BLaER1 treated with 17β-estradiol and CSF1 and Interleukin-3, amounts not matched to agents 10 nM and 100 nM (cell line): ENCODE results near the gene PLAC1.

ENCODE experiments used
- H3K27ac ChIP-seq, 11 experiments: shearing (Covaris generic); formaldehyde crosslinking; 2 replicates each; pipeline ENCODE4 v1.8.1; 2022
- H3K27me3 ChIP-seq, 11 experiments: shearing (Covaris generic); formaldehyde crosslinking; 2 replicates each; pipeline ENCODE4 v1.8.1; 2022
- H3K36me3 ChIP-seq, 11 experiments: shearing (Covaris generic); formaldehyde crosslinking; 2 replicates each; pipeline ENCODE4 v1.8.1; 2022
- H3K4me1 ChIP-seq, 10 experiments: shearing (Covaris generic); formaldehyde crosslinking; 2 replicates each; pipeline ENCODE4 v1.8.1; 2022
- H3K4me2 ChIP-seq, 11 experiments: shearing (Covaris generic); formaldehyde crosslinking; 2 replicates each; pipeline ENCODE4 v1.8.1; 2022
- H3K4me3 ChIP-seq, 10 experiments: shearing (Covaris generic); formaldehyde crosslinking; 2 replicates each; pipeline ENCODE4 v1.8.1; 2022
- H3K9ac ChIP-seq, 11 experiments: shearing (Covaris generic); formaldehyde crosslinking; 2 replicates each; pipeline ENCODE4 v1.8.1; 2022
- H3K9me3 ChIP-seq, 11 experiments: shearing (Covaris generic); formaldehyde crosslinking; replicated peaks in 1 of 11; 2 replicates each; pipeline ENCODE4 v1.8.1; 2022
- H4K20me1 ChIP-seq, 11 experiments: shearing (Covaris generic); formaldehyde crosslinking; 2 replicates each; pipeline ENCODE4 v1.8.1; 2022
- Cebpa-rat ChIP-seq, 11 experiments: shearing (Covaris generic); IDR thresholded peaks; 2 replicates each; pipeline ENCODE4 v1.8.1; 2022

The PLAC1 gene

GRCh38 chrX:134619838-134620237 is 38.4 kb downstream of the PLAC1 start:
- H3K4me2 ChIP-seq, result peak overlapping the region in 1 of 11 experiments; percentile 18; a peak in 1 of 22 replicates

DNA sequence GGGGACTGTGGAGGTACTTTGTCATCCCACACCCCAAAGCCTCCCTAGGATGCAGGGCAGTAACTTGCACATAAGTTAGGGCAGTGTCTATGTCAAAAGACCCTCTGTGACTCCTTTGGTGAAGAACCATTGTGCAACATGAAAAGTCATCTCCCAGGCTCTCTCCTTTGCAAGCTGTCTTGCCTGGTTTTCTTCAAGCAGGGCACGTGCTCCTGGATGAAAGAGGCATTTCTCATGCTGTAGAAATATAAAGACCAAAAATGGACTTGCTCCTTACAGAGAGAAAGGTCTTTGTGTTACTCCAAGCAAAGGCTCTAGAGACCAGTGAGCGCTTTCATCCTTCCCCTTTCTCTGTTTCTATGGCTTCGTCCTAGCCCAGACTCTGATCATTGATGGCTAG is 44.9 kb downstream of the PLAC1 start:
- Histone ChIP-seq H3K4me2 (no peak overlapping the region), H3K27me3 (peaks cover 62 to 95% (median 90%) of the 10 kb centered on the region in 11 experiments), H3K36me3 (no peaks in the 10 kb centered on the region), H3K4me3 (no peak overlapping the region), H3K9ac (no peak overlapping the region), H3K27ac (no peak overlapping the region), H3K4me1 (no peaks in the 10 kb centered on the region; a peak in 1 of 20 replicates), H3K9me3 (peaks cover 0 to 12% (median 0%) of the 10 kb centered on the region in 11 experiments; a peak in 3 of 22 replicates), H4K20me1 (peaks cover 0 to 7% (median 0%) of the 10 kb centered on the region in 11 experiments; a peak in 2 of 22 replicates)
- peak in 1 of 11 experiments; percentile 12; a peak in 1 of 22 replicates for TF ChIP-seq Cebpa-rat (IDR thresholded peaks at IDR 0.05)

More at GRCh38 chrX:134619838-134620237, 38.4 kb downstream of the PLAC1 start:
- no peak for TF ChIP-seq Cebpa-rat (IDR thresholded peaks at IDR 0.05)
- Histone ChIP-seq H3K9me3 (peaks cover 0 to 7% (median 0%) of the 10 kb centered on the region in 11 experiments; a peak in 1 of 22 replicates), H3K4me1 (peaks cover 19 to 33% (median 27%) of the 10 kb centered on the region in 10 experiments), H3K4me3 (no peak overlapping the region), H4K20me1 (no peaks in the 10 kb centered on the region), H3K27ac (no peak overlapping the region), H3K27me3 (peaks cover 79 to 100% (median 97%) of the 10 kb centered on the region in 11 experiments), H3K9ac (no peak overlapping the region), H3K36me3 (no peaks in the 10 kb centered on the region)

DNA sequence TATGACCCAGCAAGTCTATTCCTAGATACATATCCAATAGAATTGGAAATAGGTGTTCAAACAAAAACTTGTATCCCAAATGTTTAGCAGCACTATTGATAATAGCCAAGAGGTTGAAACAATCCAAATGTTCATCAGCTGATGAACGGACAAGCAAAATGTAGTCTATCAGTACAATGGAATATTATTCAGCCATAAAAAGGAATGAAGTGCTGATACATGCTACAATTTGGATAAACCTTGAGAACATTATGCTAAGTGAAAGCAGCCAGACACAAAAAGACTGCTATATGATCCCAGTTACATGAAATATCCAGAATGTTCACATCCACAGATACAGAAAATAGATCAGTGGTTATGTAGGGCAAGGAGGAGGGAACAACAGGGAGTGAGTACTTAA is 50.1 kb downstream of the PLAC1 start:
- Histone ChIP-seq H3K27me3 (peaks cover 40 to 92% (median 85%) of the 10 kb centered on the region in 11 experiments), H3K36me3 (no peaks in the 10 kb centered on the region), H3K4me3 (no peak overlapping the region), H3K4me1 (peaks cover 0 to 24% (median 5%) of the 10 kb centered on the region in 10 experiments; a peak in 9 of 20 replicates), H3K27ac (no peak overlapping the region), H3K4me2 (no peak overlapping the region), H3K9ac (no peak overlapping the region), H4K20me1 (no peaks in the 10 kb centered on the region; a peak in 1 of 22 replicates), H3K9me3 (peaks cover 0 to 20% (median 4%) of the 10 kb centered on the region in 11 experiments; a peak in 6 of 22 replicates)
- TF ChIP-seq Cebpa-rat (IDR thresholded peaks at IDR 0.05), result no peak

DNA sequence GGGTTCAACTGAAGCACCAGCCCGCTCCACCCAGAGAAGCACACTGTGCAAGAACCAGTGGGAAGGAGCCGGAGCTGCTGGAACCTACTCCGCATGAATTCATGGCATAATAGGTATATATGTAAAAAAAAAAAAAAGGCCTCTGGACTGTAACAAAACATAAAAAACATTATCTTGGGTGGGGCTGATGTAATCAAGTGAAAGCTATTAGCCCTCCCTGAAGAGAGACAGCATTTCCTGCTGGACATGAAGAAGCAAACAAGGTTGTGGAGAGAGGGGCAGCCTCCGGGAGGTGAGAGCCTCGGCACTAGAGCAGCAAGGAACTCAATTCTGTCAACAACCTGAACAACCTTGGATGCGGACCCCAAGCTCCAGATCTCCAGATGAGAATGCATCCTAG is 50.7 kb downstream of the PLAC1 start:
- H4K20me1 ChIP-seq, result no peaks in the 10 kb centered on the region; a peak in 1 of 22 replicates
- H3K4me3 ChIP-seq, result no peak overlapping the region
- H3K36me3 ChIP-seq, result no peaks in the 10 kb centered on the region
- peaks cover 0 to 24% (median 5%) of the 10 kb centered on the region in 10 experiments; a peak in 9 of 20 replicates for H3K4me1 ChIP-seq
- H3K27ac ChIP-seq, result no peak overlapping the region
- H3K27me3 ChIP-seq, result peaks cover 37 to 90% (median 82%) of the 10 kb centered on the region in 11 experiments
- H3K9me3 ChIP-seq, result peaks cover 2 to 24% (median 8%) of the 10 kb centered on the region in 11 experiments; a peak in 18 of 22 replicates
- H3K4me2 ChIP-seq, result no peak overlapping the region
- TF ChIP-seq Cebpa-rat (IDR thresholded peaks at IDR 0.05), result no peak
- no peak overlapping the region for H3K9ac ChIP-seq

DNA sequence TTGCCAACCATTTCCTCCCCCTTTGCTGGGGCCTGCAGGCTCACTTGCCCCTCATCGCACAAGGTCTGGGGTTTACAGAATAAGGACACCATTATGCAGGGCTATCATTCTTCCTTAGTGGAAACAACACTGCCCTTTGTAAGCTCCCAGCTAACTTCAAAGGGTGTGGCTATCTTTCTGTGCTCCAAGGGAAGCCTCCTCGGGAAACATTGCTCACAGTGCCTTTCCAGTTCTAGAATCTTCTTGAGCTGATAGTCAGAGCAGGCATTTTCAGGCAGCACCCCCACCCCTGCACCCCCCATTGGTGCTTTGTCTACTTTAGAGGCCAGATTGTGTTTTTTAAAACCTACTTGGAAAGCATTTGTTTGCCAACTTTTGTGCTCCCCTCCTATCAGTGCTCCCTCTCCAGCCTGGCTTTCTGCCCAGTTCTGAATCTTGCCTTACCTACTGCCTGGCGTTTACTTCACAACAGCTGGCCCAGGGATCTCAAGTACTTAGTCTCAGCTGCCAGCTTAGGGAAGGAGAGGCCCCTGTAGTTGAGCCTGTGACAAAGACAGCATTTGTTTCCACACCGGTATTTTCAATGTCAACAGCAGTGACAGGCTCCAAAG is 53.5 kb downstream of the PLAC1 start:
- H3K27me3 ChIP-seq, result peaks cover 41 to 90% (median 84%) of the 10 kb centered on the region in 11 experiments
- H3K36me3 ChIP-seq, result no peaks in the 10 kb centered on the region
- H3K4me1 ChIP-seq, result peaks cover 10 to 48% (median 31%) of the 10 kb centered on the region in 10 experiments; a peak in 18 of 20 replicates
- no peak for TF ChIP-seq Cebpa-rat (IDR thresholded peaks at IDR 0.05)
- peak overlapping the region in 4 of 11 experiments; percentile 1 to 31 (median 22); a peak in 7 of 22 replicates for H3K27ac ChIP-seq
- no peaks in the 10 kb centered on the region; a peak in 1 of 22 replicates for H4K20me1 ChIP-seq
- peak overlapping the region in 4 of 11 experiments; percentile 12 to 48 (median 28); a peak in 7 of 22 replicates for H3K4me2 ChIP-seq
- no peak overlapping the region for H3K4me3 ChIP-seq
- no peak overlapping the region for H3K9ac ChIP-seq
- peaks cover 4 to 31% (median 15%) of the 10 kb centered on the region in 11 experiments; a peak in 18 of 22 replicates for H3K9me3 ChIP-seq

DNA sequence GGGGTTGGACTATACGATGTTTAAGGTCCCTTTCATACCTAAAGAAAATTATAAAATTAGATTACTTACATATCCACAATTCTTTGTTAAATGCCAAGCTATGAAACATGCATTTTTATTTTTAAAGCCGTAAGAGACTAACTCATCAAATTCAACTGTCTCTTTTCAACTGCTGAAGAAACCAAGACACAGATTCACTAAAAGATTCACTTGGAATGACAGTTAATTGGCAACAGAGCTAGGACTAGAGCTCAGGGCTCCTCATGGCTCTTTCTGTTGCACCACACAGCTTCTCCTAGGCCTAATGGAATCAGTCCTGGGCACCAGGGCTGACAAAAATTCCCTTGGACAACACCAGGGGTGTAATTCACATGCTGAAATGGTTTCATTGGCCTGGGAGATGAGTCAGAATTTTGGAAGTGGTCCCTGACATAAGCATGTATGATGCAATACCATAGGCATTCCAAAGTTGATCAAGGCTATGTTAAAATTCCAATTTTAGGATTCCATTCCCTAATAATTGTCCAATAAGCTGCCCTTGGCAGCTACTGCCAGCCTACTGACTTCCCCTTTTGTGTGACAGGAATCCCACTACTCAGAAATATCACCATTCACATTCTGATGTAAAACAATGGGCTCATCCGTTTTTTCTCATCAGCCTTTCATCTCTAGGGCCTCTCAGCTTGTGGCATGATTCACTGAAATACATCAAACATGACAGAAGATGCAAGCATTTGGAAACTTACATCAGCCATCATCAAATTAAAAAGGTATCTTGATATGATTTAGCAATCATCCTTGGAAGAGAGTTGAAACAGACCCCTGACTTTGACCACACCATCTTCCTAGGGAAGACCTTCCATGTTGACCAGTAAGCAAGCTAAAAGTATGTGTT is 54.2 kb downstream of the PLAC1 start:
- Histone ChIP-seq H3K36me3 (no peaks in the 10 kb centered on the region), H3K27ac (peak overlapping the region in 3 of 11 experiments; percentile 1 to 31 (median 30); a peak in 3 of 22 replicates), H3K9me3 (peaks cover 4 to 33% (median 15%) of the 10 kb centered on the region in 11 experiments; a peak in 18 of 22 replicates), H4K20me1 (no peaks in the 10 kb centered on the region), H3K4me1 (peaks cover 10 to 56% (median 35%) of the 10 kb centered on the region in 10 experiments; a peak in 18 of 20 replicates), H3K4me2 (peak overlapping the region in 2 of 11 experiments; percentile 12 to 48; a peak in 2 of 22 replicates), H3K4me3 (no peak overlapping the region), H3K9ac (no peak overlapping the region), H3K27me3 (peaks cover 41 to 92% (median 84%) of the 10 kb centered on the region in 11 experiments)
- peak in 9 of 11 experiments; percentile 6 to 74 (median 35); a peak in 4 of 22 replicates for TF ChIP-seq Cebpa-rat (IDR thresholded peaks at IDR 0.05)

GRCh38 chrX:134602410-134602809 is 55.9 kb downstream of the PLAC1 start:
- H3K4me2 ChIP-seq, result peak overlapping the region in 6 of 11 experiments; percentile 21 to 59 (median 54); a peak in 7 of 22 replicates
- H3K27ac ChIP-seq, result peak overlapping the region in 6 of 11 experiments; percentile 70 to 81 (median 78); a peak in 11 of 22 replicates
- H3K4me3 ChIP-seq, result no peak overlapping the region
- H3K9ac ChIP-seq, result peak overlapping the region in 1 of 11 experiments; percentile 25; a peak in 3 of 22 replicates
- H3K36me3 ChIP-seq, result no peaks in the 10 kb centered on the region
- H4K20me1 ChIP-seq, result no peaks in the 10 kb centered on the region
- H3K9me3 ChIP-seq, result peaks cover 4 to 32% (median 15%) of the 10 kb centered on the region in 11 experiments; a peak in 18 of 22 replicates
- H3K4me1 ChIP-seq, result peaks cover 10 to 58% (median 35%) of the 10 kb centered on the region in 10 experiments; a peak in 18 of 20 replicates
- no peak for TF ChIP-seq Cebpa-rat (IDR thresholded peaks at IDR 0.05)
- peaks cover 53 to 92% (median 86%) of the 10 kb centered on the region in 11 experiments for H3K27me3 ChIP-seq

DNA sequence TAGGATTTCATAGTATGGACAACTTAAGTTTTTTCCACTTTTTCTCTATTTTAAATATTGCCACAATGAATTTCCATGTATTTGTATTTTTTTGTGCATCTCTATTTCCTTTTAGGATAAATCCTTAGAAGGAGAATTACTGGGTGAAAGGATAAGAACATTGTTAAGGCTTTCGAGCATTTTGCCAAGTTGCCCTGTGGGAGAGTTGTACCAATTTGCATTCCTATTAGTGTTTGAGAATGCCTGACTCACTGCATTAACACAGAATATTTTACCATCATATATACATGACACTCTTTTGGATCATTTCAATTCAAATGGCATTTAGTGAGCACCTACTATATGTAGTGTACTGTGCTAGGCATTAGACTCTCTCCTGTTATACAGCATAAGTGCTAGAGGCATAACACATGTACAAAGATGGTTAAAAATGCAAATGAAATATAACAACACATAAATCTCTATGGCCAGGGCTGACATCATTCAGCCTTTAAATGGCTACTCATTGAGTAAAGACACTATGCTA is 57.0 kb downstream of the PLAC1 start:
- no peak for TF ChIP-seq Cebpa-rat (IDR thresholded peaks at IDR 0.05)
- H3K4me2 ChIP-seq, result peak overlapping the region in 10 of 11 experiments; percentile 39 to 63 (median 54); a peak in 16 of 22 replicates
- no peaks in the 10 kb centered on the region for H3K36me3 ChIP-seq
- no peak overlapping the region; a peak in 2 of 22 replicates for H3K9ac ChIP-seq
- no peaks in the 10 kb centered on the region for H4K20me1 ChIP-seq
- peaks cover 10 to 58% (median 35%) of the 10 kb centered on the region in 10 experiments; a peak in 18 of 20 replicates for H3K4me1 ChIP-seq
- H3K9me3 ChIP-seq, result peaks cover 4 to 32% (median 15%) of the 10 kb centered on the region in 11 experiments; a peak in 18 of 22 replicates
- H3K4me3 ChIP-seq, result no peak overlapping the region
- H3K27me3 ChIP-seq, result peaks cover 64 to 92% (median 89%) of the 10 kb centered on the region in 11 experiments
- H3K27ac ChIP-seq, result peak overlapping the region in 9 of 11 experiments; percentile 40 to 81 (median 72); a peak in 15 of 22 replicates
